ENCODE data around the gene PCSK5. TPM values are rescaled to one million over a fixed set of nuclear protein-coding genes. Genes with fewer than 3 reads are reported as not detected.
A peak's percentile ranks its signal among the peaks of the same experiment; 100 is the strongest.

PCSK5 gene
- polyA plus RNA-seq, 3 donors: 4.8 to 13.0 (median 7.1) TPM

DNA sequence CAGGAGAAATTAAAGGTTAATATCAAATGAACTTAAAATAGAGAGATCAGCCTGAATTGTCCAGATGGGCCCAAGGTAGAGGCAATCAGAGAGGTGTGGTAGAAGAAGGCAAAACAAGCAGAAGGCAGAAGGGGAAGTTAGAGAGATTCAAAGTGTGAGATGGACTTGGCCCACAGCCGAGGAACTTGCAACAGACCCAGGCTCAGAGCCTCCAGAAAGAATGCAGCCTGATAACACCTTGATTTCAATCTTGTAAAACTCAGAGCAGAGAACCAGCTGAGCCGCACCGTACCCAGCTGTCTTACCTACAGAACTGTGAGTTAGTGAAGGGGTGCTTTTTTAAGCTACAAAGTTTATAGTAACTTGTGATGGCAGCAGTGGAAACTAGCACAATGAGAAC, 312.9 kb downstream of the PCSK5 start:
- intact Hi-C loops (cut with micrococcal nuclease): no loop called here
- H3K27ac Mint-ChIP-seq: peak overlapping the region in 1 of 7 donors; percentile 67

DNA sequence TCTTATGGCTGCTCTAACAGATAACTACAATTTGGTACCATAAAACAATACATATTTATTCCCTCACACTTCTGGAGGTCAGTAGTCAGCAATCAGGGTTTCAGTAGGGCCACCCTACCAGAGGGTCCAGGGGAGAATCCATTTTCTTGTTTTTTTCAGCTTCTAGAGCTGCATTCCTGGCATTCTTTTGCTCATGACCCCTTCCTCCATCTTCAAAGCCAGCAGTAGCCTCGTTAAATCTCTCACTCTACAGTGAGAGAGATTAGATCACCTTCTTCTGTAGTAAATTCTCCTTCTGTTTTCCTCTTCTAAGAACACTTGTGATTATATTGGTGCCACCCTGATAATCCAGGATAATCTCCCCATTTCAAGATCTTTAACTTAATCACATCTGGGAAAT, 316.3 kb downstream of the PCSK5 start:
- DNase-seq: no peak
- no CpG with 5 or more reads among the region's 1 CpG for WGBS (ENCODE audit: insufficient coverage)
- Mint-ChIP-seq H3K4me1 (peaks cover 7% of the 10 kb centered on the region), H3K36me3 (no peaks in the 10 kb centered on the region), H3K4me3 (no peak overlapping the region), H3K9me3 (peaks cover 0 to 5% (median 0%) of the 10 kb centered on the region in 7 donors), H3K27me3 (ENCODE audit: low read depth in 3 of 3) (peaks cover 10 to 12% (median 10%) of the 10 kb centered on the region in 3 donors), H3K27ac (no peak overlapping the region)
- H3K79me2 ChIP-seq (ENCODE audit: insufficient read depth, low read length): no peaks in the 10 kb centered on the region
- no peak overlapping the region for H3K4me2 ChIP-seq (replicated peaks; ENCODE audit: extremely low read depth, low read length, poor library complexity, severe bottlenecking)
- H4K20me1 ChIP-seq (ENCODE audit: insufficient read depth, low read length): no peaks in the 10 kb centered on the region
- H3K9me3 ChIP-seq (replicated peaks in 1 of 2; ENCODE audit: control insufficient read depth in 1 of 2, insufficient read depth in 1 of 2, low read length in 2 of 2): no peaks in the 10 kb centered on the region
- no peak overlapping the region for H3K9ac ChIP-seq (ENCODE audit: insufficient read depth, low read length, poor library complexity, severe bottlenecking)
- peaks cover under 1 to 4% of the 10 kb centered on the region in 2 donors for H3K27me3 ChIP-seq (ENCODE audit: control insufficient read depth in 2 of 2, insufficient read depth in 2 of 2, low read length in 2 of 2)
- TF ChIP-seq, protein P1, sequence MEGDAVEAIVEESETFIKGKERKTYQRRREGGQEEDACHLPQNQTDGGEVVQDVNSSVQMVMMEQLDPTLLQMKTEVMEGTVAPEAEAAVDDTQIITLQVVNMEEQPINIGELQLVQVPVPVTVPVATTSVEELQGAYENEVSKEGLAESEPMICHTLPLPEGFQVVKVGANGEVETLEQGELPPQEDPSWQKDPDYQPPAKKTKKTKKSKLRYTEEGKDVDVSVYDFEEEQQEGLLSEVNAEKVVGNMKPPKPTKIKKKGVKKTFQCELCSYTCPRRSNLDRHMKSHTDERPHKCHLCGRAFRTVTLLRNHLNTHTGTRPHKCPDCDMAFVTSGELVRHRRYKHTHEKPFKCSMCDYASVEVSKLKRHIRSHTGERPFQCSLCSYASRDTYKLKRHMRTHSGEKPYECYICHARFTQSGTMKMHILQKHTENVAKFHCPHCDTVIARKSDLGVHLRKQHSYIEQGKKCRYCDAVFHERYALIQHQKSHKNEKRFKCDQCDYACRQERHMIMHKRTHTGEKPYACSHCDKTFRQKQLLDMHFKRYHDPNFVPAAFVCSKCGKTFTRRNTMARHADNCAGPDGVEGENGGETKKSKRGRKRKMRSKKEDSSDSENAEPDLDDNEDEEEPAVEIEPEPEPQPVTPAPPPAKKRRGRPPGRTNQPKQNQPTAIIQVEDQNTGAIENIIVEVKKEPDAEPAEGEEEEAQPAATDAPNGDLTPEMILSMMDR (IDR thresholded peaks at IDR 0.05): no peak
- H3K4me1 ChIP-seq (ENCODE audit: control insufficient read depth in 1 of 2, insufficient read depth in 2 of 2, low read length in 2 of 2): peaks cover 4 to 9% of the 10 kb centered on the region in 2 donors
- intact Hi-C loops (cut with micrococcal nuclease): no loop called here
- H3K4me3 ChIP-seq (replicated peaks in 1 of 3; ENCODE audit: low read depth in 2 of 3, low read length in 3 of 3): no peak overlapping the region
- H2AFZ ChIP-seq (ENCODE audit: insufficient read depth, low read depth, low read length, poor library complexity, severe bottlenecking): no peak overlapping the region
- H3K27ac ChIP-seq (ENCODE audit: low read depth in 1 of 2, low read length in 2 of 2): no peak overlapping the region
- H3K36me3 ChIP-seq (replicated peaks in 1 of 2; ENCODE audit: control insufficient read depth in 1 of 2, insufficient read depth in 2 of 2, low read length in 2 of 2): no peaks in the 10 kb centered on the region

More for the DNA sequence above, 312.9 kb downstream of the PCSK5 start:
- no peak overlapping the region for H3K4me2 ChIP-seq (replicated peaks; ENCODE audit: extremely low read depth, low read length, poor library complexity, severe bottlenecking)
- H4K20me1 ChIP-seq (ENCODE audit: insufficient read depth, low read length): no peaks in the 10 kb centered on the region
- Mint-ChIP-seq H3K27me3 (ENCODE audit: low read depth in 3 of 3) (peaks cover 5 to 8% (median 7%) of the 10 kb centered on the region in 3 donors), H3K4me3 (no peak overlapping the region), H3K9me3 (peaks cover 0 to 5% (median 0%) of the 10 kb centered on the region in 7 donors), H3K4me1 (peaks cover 7% of the 10 kb centered on the region), H3K36me3 (no peaks in the 10 kb centered on the region)
- peaks cover 4 to 9% of the 10 kb centered on the region in 2 donors for H3K4me1 ChIP-seq (ENCODE audit: control insufficient read depth in 1 of 2, insufficient read depth in 2 of 2, low read length in 2 of 2)
- TF ChIP-seq, protein P1 (IDR thresholded peaks at IDR 0.05): no peak
- H3K4me3 ChIP-seq (replicated peaks in 1 of 3; ENCODE audit: low read depth in 2 of 3, low read length in 3 of 3): no peak overlapping the region
- no peaks in the 10 kb centered on the region for H3K9me3 ChIP-seq (replicated peaks in 1 of 2; ENCODE audit: control insufficient read depth in 1 of 2, insufficient read depth in 1 of 2, low read length in 2 of 2)
- H3K27me3 ChIP-seq (ENCODE audit: control insufficient read depth in 2 of 2, insufficient read depth in 2 of 2, low read length in 2 of 2): no peaks in the 10 kb centered on the region
- 0% methylated on average over 1 of the region's 3 CpGs for WGBS (ENCODE audit: insufficient coverage)
- H3K27ac ChIP-seq (ENCODE audit: low read depth in 1 of 2, low read length in 2 of 2): no peak overlapping the region
- no peak overlapping the region for H2AFZ ChIP-seq (ENCODE audit: insufficient read depth, low read depth, low read length, poor library complexity, severe bottlenecking)
- H3K36me3 ChIP-seq (replicated peaks in 1 of 2; ENCODE audit: control insufficient read depth in 1 of 2, insufficient read depth in 2 of 2, low read length in 2 of 2): no peaks in the 10 kb centered on the region
- DNase-seq: peak; percentile 9 to 20 (median 19)
- H3K79me2 ChIP-seq (ENCODE audit: insufficient read depth, low read length): no peaks in the 10 kb centered on the region
- no peak overlapping the region for H3K9ac ChIP-seq (ENCODE audit: insufficient read depth, low read length, poor library complexity, severe bottlenecking)
